NCI-H1092 treated with DMSO at 0.1 percent for 48 hours (cell line): ENCODE data around the gene AHSG.

ENCODE experiments used
- DNase-seq: peaks from one replicate; lab custom pipeline; 2025; lab: John Stamatoyannopoulos, UW

Gene AHSG

DNA sequence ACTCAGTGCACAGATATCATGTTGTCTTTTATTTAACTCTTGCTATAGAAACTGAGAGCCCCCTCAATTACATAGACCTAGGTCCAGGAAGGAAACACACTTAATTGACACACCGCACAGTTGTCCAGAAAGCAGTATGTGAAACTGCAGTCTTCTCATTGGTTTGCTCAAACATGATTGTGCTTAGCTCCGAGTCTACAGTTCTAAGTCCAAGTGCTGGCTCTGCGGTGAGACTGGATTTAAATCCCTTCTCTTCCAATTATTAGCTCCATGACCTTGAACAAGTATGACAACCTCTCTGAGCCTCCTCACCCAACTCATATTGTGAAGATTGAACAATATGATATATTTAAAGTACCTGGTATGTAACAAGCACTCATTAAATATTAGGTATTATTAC is 19.0 kb upstream of the AHSG start:
- DNase-seq, result no peak

- no peak for DNase-seq
Measured at GRCh38 chr3:186594591-186595113, 18.2 kb upstream of the AHSG start.

- no peak for DNase-seq
Measured at GRCh38 chr3:186596568-186597287, 16.1 kb upstream of the AHSG start.

DNA sequence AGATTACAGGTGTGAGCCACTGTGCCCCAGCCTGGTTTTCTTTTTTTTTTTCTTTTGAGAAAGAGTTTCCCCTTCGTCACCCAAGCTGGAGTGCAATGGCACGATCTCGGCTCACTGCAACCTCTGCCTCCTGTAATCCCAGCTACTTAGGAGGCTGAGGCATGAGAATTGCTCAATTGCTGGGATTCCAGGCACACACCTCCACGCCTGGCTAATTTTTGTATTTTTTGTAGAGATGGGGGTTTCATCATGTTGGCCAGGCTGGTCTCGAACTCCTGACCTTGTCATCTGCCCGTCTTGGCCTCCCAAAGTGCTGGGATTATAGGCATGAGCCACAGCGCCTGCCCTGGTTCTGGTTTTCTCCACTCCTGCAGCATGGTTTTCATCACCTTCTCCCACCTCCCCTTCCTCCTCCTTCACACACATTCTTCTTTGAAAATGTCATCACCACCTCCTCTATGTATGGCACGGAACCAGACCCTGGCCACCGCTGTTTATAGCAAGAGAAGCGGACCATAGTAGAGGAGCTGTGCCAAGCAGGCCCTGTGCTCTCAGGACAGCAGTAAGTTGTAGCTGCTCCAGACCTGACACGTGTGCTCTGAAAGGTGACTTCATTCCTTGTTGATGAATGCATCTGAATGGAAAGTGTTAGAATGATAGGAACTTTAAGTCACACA is 14.6 kb upstream of the AHSG start:
- DNase-seq, result no peak

DNA sequence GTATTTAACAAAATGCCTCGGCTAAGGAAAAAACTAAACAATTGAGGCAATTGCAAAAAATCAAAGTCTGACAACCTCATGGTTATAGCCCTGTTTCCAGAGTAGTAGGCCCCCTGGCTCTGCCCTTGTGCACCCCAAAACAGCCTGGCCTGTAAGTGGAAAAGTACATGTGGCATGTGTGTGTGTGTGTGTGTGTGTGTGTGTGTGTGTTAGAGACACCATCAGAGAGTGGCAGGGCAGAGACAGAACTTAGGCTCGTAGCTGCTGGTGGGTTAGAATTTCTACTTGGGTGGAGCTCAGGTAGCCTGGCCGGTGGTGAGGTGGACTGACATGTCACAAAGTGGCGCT is 14.1 kb upstream of the AHSG start:
- DNase-seq, result no peak

DNA sequence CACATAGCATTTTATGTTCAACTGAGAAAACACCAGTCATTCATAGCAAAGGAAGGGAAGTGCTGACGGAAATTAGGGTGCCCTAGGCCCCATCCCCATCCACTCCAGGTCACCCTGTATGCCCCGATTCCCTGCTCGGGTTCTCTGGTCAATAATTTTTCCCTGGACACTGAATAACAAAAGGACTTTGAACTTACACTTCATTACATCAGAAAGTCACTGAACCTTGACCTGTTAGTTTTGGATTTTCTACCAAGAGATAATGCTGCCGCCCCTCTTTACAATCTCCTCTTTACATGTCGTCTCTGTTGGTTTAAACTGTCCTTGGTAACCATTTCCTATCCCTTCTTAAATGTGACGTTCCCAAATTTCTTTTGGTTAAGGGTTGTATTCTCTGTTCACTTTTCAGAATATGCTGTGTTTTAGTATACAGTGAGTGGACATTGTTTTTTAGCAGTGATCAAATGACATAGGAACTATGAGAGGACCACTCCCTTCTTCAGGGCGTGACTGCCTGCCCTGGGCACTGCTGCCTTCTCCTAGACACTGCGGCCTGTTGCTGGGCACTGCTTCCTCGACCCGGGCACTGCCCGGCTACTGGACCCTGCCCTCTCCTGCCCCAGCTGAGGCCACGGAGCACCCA is 13.6 kb upstream of the AHSG start:
- DNase-seq, result no peak

GRCh38 chr3:186599785-186600166 is 13.1 kb upstream of the AHSG start:
- DNase-seq, result no peak

GRCh38 chr3:186600896-186601295 is 12.0 kb upstream of the AHSG start:
- no peak for DNase-seq

GRCh38 chr3:186603159-186603558 is 9.7 kb upstream of the AHSG start:
- DNase-seq, result no peak

GRCh38 chr3:186605078-186605477 is 7.8 kb upstream of the AHSG start:
- DNase-seq, result no peak

DNA sequence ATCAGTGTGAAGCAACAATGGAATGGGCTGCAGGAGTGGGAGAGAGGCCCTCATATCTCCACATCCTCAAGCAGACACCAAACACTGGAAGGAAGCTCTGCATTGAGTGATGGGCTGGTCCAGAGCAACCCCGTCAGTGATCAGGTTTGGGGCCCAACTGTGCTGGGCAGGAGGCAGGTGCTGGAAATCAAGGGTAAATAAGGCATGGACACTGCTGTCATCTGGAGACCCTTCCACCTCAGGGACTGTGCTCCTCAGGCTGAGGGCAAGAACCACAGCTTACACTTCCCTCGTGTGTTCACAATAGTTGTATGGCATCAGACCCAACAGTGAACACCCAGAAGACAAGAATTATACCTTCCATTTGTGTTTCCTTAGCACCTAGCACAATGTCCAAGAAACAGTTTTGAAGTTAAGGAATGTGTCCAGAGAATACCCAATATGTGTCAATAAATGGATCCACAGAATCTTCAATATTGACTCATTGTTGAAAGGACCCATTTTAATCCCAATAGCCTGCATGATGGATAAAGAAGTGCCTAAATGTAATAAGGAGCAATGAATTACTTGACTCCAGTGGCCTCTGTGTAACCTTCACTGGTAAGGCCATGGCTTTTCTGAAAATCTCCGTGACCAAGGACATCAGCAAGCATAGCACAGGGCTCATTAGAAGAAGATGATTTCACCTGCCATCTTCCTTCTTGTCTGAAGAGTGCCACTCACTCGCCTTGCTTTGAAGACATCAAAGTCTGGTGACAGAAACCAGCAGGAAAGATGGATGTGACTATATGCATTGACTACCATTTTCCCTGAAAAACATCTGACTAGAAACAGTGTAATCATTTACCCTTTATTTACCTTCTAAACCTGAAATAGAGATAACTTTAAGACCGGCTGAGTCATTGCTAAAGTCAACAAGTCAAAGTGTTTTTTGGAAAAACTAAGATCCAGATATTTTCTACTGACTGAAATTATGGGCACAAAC is 7.0 kb upstream of the AHSG start:
- DNase-seq, result no peak

GRCh38 chr3:186608624-186609215 is 4.1 kb upstream of the AHSG start:
- no peak for DNase-seq

- no peak for DNase-seq
Measured at GRCh38 chr3:186609247-186609868, 3.5 kb upstream of the AHSG start.

DNA sequence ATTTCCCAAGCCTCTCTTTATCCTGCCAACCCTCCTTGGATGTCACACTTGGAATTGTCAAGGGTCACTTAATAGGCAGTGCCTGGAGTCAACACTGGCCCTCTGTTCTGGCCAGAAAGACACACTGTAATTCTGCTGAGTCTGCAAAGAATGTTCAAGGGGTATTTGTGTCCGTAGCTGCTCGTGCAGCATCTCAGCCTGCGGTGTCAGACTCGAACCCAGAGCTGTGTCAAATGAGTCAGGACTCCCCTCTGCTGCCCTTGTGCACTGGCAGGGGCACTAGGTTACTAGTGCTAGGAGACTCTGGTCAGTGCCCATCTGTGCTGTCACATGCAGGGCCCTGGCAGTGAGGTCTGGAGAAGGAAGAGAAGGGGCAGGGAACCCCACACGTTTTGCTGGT is 795 bp upstream of the AHSG start:
- no peak for DNase-seq

GRCh38 chr3:186613637-186614265 is 891 bp downstream of the AHSG start:
- DNase-seq, result no peak

- DNase-seq, result no peak
Measured at GRCh38 chr3:186614266-186614596, 1.4 kb downstream of the AHSG start.

DNA sequence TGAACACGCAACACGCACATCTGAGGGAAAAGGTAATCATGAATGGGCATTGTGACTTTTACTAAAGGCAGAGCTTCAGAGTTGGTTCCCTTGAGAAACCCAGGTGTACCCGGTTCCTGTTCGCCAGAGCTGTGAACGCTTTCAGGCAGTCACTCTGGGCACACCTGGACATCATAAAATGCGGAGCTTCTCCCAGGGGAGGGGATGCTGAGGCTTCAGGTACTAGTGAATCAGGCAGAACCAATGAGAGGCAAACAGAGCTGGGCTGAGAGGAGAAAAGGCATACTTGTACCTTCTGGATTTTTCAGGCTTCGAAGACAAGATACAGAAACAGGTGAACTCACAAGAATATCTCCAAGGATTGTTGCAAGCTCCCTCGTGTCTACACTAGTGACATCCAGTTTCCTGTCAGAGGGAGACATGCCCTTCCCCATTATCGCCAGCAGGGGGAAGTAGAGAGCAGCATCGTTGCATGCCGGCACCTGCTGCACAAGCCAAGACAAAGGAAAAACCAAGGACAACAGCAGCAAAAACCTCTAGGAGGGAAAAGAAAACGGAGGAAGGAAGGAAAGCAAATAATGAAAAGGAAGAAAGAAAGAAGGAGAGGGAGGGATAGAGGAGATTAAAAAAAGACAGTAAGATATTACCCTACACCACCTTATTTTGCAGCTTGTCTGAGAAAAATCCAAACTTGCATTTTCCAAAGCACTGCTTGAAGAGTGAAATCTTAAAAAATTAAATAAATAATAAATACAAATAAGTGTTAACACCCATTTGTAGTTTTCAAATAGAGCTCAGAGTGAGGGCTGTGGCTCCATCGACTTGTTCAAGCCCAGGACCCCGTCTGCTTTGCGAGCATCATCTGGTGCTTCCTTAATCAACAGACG is 2.0 kb downstream of the AHSG start:
- peak; percentile 77 for DNase-seq

GRCh38 chr3:186616299-186616617 is 3.4 kb downstream of the AHSG start:
- DNase-seq, result no peak

- peak; percentile 69 for DNase-seq
Measured at GRCh38 chr3:186617036-186617946, 4.4 kb downstream of the AHSG start.
